Neutrophil (primary cell): ENCODE measurements around the gene OR1F1.
A peak's percentile ranks its signal among the peaks of the same experiment; 100 is the strongest.

ENCODE experiments used
- H3K27ac ChIP-seq: fragments of 200-600 bp; sonication (generic); 2 replicates; pipeline ENCODE4 v1.5.1; 2016; ENCODE audit warnings: mild to moderate bottlenecking, moderate library complexity
- H3K27me3 ChIP-seq: fragments of 200-600 bp; sonication (generic); 2 replicates; pipeline ENCODE4 v1.6.0; 2016; ENCODE audit warnings: mild to moderate bottlenecking
- H3K36me3 ChIP-seq: fragments of 200-600 bp; sonication (generic); 2 replicates; pipeline ENCODE4 v1.5.1; 2017
- H3K4me1 ChIP-seq, 2 experiments: fragments of 200-600 bp in 1 of 2; sonication (generic) in 1 of 2; 1 replicate in 1 of 2; 2 replicates in 1 of 2; pipeline versions ENCODE4 v1.5.1 to v1.6.1; 2013 to 2016; ENCODE audit warnings: low read depth in 1 of 2, low read length in 1 of 2, mild to moderate bottlenecking in 1 of 2, moderate library complexity in 1 of 2; ENCODE audit not compliant: control insufficient read depth in 1 of 2, insufficient read depth in 1 of 2
- H3K4me3 ChIP-seq, 2 experiments: fragments of 200-600 bp in 1 of 2; sonication (generic) in 1 of 2; 1 replicate in 1 of 2; 2 replicates in 1 of 2; pipeline ENCODE4 v1.5.1; 2013 to 2016; ENCODE audit warnings: low read depth in 1 of 2, low read length in 1 of 2, mild to moderate bottlenecking in 1 of 2, moderate library complexity in 1 of 2
- H3K9me3 ChIP-seq: fragments of 200-600 bp; sonication (generic); 2 replicates; pipeline ENCODE4 v1.5.1; 2016
- TF ChIP-seq, protein P1 (sequence below): fragments of 200-600 bp; sonication (generic); IDR thresholded peaks from 2 replicates; pipeline ENCODE4 v1.5.1; 2016; ENCODE audit warnings: antibody characterized with exemption

The OR1F1 gene

DNA sequence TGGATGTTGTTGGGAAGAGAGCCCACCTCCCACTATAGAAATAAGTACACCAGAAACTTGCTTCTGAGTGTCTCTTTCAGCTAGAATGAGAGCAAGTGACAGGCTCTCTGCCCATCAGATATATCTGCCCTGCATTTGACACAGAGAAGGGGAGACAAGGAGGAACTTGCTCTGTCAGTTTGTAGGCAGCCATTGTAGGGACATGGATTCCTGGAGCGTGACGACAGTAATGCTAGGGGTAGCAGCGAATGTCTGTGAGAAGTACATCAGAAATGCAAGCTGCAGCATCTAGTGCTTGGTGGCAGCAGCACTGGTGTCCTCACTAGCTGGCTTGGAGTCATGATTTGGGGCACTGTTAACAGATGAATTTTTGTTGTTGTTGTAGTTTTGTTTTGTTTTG lies 24.0 kb downstream of the OR1F1 start:
- TF ChIP-seq, protein P1, sequence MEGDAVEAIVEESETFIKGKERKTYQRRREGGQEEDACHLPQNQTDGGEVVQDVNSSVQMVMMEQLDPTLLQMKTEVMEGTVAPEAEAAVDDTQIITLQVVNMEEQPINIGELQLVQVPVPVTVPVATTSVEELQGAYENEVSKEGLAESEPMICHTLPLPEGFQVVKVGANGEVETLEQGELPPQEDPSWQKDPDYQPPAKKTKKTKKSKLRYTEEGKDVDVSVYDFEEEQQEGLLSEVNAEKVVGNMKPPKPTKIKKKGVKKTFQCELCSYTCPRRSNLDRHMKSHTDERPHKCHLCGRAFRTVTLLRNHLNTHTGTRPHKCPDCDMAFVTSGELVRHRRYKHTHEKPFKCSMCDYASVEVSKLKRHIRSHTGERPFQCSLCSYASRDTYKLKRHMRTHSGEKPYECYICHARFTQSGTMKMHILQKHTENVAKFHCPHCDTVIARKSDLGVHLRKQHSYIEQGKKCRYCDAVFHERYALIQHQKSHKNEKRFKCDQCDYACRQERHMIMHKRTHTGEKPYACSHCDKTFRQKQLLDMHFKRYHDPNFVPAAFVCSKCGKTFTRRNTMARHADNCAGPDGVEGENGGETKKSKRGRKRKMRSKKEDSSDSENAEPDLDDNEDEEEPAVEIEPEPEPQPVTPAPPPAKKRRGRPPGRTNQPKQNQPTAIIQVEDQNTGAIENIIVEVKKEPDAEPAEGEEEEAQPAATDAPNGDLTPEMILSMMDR = no peak
- Histone ChIP-seq H3K36me3 (no peaks in the 10 kb centered on the region), H3K4me3 (no peak overlapping the region), H3K27ac (no peak overlapping the region), H3K9me3 (no peaks in the 10 kb centered on the region), H3K27me3 (peaks cover 39% of the 10 kb centered on the region), H3K4me1 (peaks cover 34 to 35% of the 10 kb centered on the region in 2 experiments)

DNA sequence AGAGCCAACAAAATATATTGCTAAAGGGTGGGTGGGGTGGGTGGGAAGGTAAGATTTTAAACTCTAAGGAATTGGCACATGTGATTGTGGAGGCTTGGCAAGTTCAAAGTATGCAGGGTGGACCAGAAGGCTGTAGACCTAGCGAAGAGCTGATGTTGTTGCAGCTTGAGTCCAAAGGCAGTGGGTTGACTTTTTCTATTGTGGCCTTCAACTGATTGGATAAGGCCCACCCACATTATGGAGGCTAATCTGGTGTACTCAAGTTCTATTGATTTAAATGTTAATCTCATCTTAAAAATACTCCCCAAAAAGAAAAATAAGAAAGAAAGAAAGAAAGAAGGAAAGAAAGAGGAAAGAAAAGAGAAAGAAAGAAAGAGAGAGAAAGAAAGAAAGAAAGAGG lies 24.6 kb downstream of the OR1F1 start:
- TF ChIP-seq, protein P1 = no peak
- H3K9me3 ChIP-seq = no peaks in the 10 kb centered on the region
- no peaks in the 10 kb centered on the region for H3K36me3 ChIP-seq
- H3K4me1 ChIP-seq = peaks cover 40 to 41% of the 10 kb centered on the region in 2 experiments
- H3K27ac ChIP-seq = no peak overlapping the region
- no peak overlapping the region for H3K4me3 ChIP-seq
- peaks cover 39% of the 10 kb centered on the region for H3K27me3 ChIP-seq

DNA sequence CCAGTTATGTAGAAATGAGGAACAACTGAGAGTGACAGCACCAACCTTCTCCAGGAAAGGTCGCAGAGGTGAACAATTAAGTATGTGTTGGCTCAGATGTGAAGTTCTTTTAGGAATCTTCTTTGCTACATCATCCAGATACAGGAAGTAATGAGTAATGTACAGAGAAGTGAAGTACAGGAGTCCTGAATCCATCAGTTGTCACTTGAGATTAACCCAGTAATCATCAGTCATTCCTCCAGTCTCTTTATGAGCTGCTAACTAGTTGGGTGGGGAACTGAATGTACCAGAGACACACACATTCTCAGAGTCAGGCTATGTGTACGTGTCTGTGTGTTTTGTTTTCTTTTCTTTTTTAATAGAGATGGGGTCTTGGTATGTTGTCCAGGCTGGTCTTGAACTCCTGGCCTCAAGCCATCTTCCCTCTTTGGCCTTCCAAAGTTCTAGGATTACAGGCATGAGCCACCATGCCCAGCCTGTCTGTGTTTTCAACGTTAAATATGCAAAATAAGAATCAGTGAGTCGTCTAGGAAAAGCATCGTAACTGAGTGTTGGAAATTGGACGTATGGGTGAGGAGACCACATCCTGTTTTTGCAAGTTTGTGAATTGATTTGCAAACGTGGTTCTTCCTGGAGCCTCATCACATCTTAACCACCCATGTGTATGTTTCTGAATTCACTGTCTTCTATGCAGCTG lies 27.0 kb downstream of the OR1F1 start:
- peak overlapping the region; percentile 16 to 24 for H3K4me3 ChIP-seq
- peaks cover 25% of the 10 kb centered on the region for H3K27me3 ChIP-seq
- H3K36me3 ChIP-seq = no peaks in the 10 kb centered on the region
- peaks cover 47% of the 10 kb centered on the region in 2 experiments for H3K4me1 ChIP-seq
- TF ChIP-seq, protein P1 = no peak
- no peaks in the 10 kb centered on the region for H3K9me3 ChIP-seq
- H3K27ac ChIP-seq = peak overlapping the region; percentile 87

DNA sequence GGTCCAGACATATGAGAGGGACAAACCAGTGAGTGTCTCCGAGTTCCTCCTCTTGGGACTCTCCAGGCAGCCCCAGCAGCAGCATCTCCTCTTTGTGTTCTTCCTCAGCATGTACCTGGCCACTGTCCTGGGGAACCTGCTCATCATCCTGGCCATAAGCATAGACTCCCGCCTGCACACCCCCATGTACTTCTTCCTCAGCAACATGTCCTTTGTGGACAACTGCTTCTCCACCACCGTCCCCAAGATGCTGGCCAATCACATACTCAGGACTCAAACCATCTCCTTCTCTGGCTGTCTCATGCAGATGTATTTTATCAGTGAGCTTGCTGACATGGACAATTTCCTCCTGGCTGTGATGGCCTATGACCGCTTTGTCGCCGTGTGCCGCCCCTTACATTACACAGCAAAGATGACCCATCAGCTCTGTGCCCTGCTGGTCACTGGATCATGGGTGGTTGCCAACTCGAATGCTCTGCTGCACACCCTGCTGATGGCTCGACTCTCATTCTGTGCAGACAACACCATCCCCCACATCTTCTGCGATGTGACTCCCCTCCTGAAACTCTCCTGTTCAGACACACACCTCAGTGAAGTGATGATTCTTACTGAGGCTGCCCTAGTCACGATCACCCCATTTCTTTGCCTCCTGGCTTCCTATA lies 27.7 kb downstream of the OR1F1 start:
- H3K27me3 ChIP-seq = peaks cover 19% of the 10 kb centered on the region
- peak overlapping the region; percentile 87 for H3K27ac ChIP-seq
- H3K4me3 ChIP-seq = peak overlapping the region in 1 of 2 experiments; percentile 24
- no peaks in the 10 kb centered on the region for H3K36me3 ChIP-seq
- TF ChIP-seq, protein P1 = no peak
- peaks cover 47% of the 10 kb centered on the region in 2 experiments for H3K4me1 ChIP-seq
- no peaks in the 10 kb centered on the region for H3K9me3 ChIP-seq

DNA sequence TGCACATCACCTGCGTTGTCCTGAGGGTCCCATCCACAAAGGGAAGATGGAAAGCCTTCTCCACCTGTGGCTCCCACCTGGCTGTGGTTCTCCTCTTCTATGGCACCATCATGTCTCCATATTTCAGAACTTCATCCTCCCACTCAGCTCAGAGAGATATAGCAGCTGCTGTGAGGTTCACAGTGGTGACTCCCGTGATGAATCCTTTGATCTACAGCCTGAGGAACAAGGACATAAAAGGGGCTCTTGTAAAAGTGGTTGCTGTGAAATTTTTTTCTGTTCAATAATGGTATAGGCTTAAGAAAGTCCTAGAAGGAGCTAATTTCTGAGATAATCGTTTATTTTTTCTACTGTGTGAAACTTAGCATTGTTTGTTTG lies 28.2 kb downstream of the OR1F1 start:
- TF ChIP-seq, protein P1 = no peak
- Histone ChIP-seq H3K27ac (peak overlapping the region; percentile 87), H3K9me3 (no peaks in the 10 kb centered on the region), H3K27me3 (peaks cover 13% of the 10 kb centered on the region), H3K4me1 (peaks cover 47% of the 10 kb centered on the region in 2 experiments), H3K36me3 (no peaks in the 10 kb centered on the region), H3K4me3 (no peak overlapping the region)
